GM19372 (cell line): ENCODE measurements around the gene CLASRP.

ENCODE experiments used
- ATAC-seq: cut with Tn5 transposase; IDR thresholded peaks from one replicate; pipeline ENCODE4 v1.9.1; 2021; ENCODE audit warnings: mild to moderate bottlenecking, low read depth, moderate library complexity; ENCODE audit not compliant: unreplicated experiment

The CLASRP gene

DNA sequence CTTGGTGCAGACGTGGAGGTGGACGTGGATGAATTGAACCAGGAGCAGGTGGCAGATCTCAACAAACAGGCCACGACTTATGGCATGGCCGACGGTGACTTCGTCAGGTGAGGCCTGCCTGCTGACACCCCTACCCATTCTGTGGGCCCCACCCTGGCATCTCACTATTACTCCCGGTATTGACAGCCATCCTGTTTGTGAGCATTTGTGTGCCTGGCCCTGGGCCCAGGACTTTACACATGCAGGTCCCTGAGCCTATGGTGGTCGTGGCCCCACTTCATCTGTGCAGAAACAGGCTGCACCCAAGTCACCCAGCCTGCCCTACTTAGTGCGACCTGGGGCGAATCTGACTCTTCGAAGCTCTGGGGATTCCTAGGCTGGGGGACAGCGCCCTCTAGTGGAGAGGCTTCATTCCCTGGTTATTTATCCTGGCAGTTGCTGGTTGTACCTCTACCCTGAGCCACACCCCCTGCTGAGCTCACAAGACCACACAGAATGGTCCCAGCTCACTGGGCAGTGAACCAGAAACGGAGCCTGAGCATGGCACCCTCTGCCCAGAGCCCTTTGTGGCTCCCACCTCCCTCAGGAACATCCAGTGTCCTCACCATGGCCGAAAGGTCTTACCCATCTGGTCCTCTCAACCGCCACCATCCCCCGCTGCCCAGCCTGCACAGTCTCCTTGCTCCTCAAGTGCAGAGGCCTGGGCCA lies 20.6 kb downstream of the CLASRP start:
- ATAC-seq: no peak

DNA sequence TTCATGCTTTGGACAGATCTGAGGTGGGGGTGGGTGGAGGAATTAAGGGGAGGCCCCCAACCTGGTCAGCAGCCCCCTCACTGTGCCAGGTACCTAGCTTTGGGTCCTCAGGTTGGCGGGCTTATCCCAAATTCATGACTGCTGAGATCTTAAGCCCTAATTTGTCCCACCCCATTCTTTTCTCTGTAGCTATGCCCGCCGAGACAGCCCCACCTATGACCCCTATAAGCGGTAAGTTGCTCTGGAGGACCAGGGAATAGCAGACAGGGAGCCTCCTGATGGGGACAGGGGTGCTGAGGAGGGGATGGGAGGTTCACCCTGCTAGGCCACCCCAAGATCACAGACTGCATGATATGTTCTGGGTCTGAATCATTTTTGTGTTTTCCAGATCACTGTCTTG lies 23.1 kb downstream of the CLASRP start:
- ATAC-seq: no peak

DNA sequence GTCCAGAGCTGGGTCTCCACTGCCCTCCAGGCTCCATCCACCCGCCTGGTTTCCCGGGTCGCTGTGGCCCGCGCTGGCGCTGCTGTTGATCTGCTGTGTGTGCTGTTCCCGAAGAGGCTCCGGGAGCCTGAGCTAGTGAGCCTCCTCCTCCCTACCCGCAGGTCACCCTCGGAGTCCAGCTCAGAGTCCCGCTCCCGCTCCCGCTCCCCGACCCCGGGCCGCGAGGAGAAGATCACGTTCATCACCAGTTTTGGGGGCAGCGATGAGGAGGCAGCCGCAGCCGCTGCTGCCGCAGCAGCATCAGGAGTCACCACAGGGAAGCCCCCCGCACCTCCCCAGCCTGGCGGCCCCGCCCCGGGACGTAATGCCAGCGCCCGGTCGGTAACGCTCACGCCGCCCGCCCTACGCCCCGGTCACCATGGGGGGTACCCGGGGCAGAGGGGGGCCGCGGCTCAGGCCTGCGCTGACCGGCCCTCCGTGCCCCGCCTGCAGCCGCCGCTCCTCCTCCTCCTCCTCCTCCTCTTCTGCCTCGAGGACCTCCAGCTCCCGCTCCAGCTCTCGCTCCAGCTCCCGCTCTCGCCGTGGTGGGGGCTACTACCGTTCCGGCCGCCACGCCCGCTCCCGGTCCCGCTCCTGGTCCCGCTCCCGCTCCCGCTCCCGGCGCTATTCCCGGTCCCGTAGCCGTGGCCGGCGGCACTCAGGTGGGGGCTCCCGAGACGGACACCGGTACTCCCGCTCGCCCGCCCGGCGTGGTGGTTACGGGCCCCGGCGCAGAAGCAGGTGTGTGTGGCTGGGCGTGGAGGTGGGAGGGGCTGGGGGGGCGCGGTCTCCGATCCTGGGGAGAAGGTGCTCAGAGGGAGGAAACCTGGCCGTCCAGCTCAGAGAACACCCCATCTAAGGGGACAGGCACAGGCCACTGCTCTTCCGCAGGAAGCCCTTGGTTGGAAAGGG lies 25.3 kb downstream of the CLASRP start:
- no peak for ATAC-seq

DNA sequence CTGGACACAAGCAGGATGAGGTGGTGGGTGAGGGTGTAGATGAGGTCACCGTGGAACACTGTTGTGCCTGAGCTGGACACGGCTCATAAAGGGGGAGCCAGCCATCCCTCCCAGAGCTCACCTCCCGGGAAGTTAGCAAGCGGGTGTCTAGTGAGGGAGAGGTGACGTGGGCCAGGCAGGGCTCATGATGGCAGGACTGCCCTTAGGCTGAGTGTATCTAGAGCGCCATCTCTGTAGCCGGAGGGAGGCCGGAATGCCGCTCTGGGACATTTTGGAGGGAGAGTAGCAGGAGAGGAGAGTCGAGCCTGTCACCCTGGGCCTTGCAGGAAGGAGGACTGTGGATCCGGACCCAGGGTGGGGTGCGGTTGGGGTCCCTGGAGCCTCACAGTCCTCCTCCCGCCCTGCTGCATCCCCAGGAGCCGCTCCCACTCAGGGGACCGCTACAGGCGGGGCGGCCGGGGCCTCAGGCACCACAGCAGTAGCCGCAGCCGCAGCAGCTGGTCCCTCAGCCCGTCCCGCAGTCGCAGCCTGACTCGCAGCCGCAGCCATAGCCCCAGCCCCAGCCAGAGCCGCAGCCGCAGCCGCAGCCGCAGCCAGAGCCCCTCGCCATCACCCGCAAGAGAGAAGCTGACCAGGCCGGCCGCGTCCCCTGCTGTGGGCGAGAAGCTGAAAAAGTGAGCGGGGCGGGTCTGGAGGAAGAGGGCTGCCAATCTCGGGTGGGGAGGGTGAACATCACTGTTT lies 28.2 kb downstream of the CLASRP start:
- no peak for ATAC-seq

DNA sequence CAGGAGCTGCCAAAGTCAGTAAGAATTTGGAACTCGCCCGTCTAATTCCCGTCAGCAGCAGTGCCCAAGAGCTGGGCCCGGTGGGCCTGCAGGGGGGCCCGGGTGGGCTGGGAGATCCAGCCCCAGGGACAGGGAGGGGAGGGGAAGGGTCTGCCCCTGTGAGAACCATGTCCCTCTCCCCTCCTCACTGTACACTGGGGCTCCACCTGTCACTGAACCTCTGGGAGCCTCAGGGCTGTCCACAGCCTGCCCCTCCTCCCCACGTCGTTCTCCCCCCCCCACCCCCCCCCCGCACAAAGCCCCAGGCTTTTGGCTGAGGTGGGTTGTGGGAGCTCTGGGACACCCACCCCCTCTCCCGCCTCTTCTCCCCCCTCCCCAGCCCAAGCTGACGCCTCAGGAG lies 29.2 kb downstream of the CLASRP start:
- no peak for ATAC-seq

DNA sequence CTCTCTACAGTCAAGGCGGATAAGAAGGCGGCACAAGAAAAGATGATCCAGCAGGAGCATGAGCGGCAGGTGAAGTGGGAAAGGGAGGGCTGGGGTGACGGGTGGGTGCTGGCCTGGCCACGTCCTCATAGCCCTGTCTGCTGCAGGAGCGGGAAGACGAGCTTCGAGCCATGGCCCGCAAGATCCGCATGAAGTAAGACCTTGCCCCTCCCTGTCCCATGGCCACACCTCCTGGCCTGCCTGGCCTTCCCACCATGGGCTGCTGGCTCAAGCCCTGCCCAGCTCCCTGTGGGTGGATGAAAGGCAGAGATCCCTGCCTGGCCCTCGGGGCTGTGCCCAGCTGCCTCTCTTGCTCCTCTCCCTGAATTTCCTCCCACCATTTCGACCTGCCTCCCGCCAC lies 30.2 kb downstream of the CLASRP start:
- no peak for ATAC-seq

DNA sequence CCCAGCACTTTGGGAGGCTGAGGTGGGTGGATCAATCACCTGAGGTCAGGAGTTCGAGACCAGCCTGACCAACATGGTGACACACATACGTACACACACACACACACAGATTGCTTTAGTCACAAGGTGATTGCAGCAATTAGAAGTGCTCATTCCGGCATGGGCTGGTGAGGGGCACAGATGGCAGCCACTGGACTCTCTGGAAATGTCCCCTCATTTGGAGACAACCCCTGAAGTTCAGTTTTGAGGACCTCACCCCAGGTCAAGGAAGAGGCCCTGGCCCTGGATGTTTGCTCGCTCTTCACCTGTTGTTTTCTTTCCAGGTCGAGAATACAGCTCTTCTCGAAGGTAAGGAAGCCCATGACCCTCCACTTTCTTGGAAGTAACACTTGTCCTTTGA lies 31.4 kb downstream of the CLASRP start:
- ATAC-seq: no peak

DNA sequence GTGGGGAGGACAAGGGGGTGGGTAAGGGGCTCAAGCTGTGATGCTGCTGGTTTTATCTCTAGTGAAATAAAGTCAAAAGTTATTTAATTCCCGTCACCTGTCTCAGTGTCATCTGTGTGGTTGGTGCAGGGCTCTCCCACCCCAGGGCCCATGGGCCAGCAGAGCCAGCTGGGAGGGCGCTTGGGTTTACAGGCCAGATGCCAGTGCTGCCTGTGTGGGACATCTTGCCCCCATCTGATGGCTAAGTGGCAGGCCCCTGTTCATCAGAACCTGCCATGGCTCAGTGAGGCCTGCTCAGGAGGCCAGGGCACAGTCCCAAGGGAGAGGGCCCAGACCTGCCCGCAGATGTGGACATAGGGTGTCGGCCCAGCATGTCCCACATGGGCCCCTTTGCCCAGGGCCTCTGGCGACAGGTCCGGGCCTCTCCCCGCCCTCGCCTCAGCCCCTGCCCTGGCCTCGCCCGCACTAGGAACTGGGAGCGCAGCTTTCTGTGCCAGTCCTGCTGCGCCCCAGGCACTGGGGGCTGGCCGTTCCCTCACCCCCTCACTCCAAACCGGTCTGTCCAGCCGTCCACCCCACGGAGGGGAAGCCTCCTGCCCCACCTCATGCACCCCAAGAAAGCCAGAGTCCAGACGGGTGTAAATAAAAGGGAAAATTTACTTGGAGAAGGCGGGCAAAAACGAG lies 32.2 kb downstream of the CLASRP start:
- ATAC-seq: no peak

DNA sequence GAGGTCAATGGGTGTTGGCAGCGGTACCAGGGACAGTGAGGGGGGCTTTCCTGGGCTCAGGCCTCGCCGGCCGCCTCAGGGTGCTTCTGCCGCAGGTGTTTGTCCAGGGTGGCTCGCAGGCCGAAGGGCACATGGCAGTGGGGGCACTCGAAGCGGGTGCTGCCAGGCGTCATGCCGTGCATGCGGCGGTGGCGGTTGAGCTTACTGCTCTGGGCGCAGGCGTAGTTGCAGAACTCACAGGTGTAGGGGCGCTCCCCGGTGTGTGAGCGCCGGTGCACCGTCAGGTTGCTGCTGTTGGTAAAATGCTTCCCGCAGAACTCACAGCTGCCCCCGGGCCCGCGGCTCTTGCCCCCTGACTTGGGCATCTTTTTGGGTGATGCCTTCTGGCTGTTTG lies 32.7 kb downstream of the CLASRP start:
- ATAC-seq: no peak

DNA sequence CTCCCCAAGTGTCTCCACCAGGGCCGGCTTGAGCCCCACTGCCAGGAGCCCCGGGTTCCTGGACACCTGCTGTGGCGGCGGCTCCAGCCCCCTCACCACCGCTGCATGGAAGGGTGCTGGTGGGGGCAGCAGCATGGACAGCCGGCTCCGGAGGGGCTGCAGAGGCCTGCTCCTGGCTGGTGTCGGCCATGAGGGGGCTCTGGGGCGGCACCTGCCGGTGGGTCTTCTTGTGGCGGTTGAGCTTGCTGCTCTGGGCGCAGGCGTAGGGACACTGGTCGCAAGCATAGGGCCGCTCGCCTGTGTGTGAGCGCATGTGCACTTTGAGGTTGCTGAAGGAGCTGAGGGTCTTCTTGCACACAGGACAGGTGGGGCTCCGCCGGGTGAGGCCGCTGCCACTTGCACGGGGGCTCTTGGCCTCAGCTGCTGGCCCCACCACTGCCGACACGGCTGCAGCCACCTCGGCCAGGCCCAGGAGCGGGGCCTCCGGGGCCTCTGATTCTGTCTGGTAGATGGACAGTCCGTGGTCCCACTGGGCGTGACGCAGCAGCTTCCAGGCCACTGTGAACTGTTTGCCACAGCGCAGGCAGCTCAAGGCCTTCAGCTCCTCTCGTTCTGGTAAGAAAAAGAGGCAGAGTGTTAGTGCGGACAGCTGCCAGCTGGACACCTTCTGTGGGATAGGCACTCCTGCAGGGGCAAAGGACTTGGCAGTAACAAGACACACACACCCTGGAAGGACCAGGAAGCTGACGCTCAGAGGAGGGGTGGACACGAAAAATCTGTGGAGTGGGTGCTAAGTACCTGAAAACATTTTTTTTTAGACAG lies 33.3 kb downstream of the CLASRP start:
- no peak for ATAC-seq

DNA sequence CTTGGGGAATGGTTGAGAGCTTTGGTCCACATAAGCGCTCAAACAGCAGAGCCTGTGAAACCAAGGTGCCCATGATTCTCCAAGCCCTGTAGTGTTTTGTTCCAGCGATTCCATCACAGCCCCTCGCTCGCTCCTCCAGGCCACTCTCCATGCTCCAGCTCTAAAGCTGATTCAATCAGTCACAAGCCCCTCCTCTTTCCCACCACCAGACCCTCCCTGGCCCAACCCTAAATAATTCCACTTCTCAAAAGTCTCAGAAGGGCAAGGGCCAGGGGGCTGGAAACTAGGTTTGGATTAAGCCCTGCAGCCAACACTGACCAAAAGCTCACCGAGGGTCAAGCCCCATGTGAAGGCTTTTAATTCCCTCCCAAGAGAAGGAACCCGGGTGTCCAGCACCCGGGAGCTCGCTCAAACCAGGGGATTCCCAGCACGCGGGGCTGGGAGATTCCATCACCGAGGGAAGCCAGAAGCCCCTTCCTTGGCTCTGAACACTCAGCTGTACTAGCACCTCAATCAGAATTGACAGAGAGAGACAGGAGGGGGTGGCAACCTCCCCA lies 36.0 kb downstream of the CLASRP start:
- ATAC-seq: no peak

DNA sequence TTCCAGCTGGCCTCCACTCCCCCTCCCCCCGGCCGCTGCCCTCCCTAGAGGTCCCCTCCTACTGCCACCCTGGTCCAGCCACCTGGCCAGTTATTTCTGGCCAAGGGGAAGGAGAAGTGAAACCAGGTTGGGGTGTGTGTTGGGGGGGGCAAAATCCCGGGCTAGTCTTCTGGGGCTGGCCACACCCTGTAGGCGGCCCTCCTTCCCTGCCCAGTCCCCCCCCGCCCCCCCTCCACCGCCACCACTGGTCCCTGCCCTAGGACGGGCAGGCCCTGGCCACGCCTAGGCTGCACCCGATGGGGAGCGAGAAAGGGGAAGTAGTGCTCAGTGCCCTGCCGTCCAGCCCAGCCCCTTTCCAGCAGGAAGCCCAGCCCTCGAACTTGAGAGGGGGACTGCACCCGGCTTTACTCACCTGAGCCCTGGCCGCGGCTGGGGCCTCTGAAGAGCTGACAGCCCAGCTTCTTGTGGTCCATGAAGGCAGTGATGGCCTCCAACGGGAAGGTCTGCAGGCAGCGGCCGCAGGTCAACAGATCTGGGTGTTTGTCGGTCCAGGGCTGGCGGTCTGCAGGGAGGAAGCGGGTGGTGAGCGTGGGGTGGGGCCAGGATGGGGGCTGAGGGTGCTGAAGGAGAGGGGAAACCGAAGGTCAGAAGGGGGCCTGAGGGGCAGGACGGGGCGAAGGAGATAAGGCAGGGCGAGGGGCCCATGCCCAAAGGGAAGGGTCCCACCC lies 36.6 kb downstream of the CLASRP start:
- peak; percentile 65 for ATAC-seq

DNA sequence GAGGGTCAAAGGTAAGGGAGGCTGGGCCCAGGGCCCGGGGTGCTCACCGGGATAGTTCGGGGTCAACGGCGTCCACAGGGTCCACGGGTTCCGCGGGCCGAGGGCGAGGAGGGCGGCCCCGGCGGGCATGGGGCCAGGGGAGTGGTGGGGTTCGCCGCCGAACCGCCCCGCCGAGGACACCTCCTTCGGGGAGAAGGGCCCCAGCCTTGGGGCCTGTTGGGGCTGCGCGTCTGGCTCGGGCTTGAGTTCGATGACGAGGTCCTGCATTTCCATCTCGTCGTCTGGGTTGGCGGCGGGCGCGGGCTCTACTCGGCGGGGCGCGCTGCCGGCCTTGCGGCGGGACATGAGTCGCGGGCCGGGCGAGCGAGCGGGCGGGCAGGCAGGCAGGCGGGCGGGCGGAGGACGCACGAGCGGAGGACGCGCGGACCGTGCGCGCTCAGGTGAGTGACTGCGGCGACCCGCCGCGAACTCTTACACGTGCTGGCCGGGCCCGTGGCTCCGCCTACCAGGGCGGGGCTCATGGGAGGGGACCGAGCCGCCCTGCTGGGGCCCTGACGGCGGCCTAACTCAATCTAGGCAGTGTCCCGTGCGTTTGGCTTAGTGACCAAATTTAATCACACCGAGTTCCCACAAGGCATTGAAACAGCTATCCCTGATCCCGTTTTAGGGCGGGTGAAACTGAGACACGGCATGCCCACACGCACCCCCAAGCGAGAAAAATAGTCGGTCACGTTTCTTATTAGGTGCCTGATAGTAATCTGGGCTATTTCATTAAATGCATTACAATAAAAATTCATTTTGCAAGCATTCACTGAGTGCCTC lies 37.4 kb downstream of the CLASRP start, which contains the start of gene ZNF296:
Gene ZNF296, minus strand, starts transcription at position 450 of the 822 bp plus-strand sequence. Its CDS starts 105 bp downstream, at position 345.
- ATAC-seq: no peak

DNA sequence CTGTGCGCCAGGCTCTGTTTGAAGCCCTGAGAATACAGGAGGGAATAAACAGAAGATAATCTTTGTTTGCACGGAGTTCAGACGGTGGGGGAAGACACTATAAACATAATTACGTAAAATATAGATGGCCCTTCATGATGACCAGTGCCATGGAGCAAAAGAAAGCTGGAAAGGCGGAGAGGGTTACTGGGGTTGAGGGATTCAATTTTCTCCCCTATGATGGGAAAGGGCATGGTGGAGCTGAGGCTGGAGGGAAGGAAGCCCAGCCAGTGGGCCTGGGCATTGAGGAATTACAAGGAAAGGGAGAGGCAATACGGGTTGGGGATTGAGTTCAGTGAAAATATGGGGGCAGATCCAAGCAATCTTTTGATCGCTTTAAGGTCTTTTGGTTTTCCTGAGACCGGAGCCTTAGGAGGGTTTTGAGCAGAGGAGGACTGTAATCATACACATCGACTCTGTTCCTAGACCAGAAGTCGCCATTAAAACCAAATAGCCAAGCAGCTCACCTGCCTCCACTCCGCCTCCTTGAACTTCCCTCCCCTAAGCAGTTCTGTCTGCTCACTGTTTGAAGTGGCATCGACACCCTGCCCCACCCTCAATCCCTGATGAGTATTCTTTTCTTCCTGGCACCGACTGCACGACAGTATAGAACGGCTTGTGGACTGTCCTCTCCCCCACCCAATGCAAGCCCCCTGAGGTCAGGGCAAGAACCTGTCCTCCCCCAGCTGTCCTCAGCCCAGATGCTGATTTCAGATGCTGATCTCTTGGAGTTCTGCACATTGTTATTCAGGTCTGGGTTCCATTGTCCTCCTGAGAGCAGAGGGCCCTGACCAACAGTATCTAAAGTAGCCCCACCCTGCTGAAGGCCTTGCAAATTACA lies 38.2 kb downstream of the CLASRP start:
- no peak for ATAC-seq

DNA sequence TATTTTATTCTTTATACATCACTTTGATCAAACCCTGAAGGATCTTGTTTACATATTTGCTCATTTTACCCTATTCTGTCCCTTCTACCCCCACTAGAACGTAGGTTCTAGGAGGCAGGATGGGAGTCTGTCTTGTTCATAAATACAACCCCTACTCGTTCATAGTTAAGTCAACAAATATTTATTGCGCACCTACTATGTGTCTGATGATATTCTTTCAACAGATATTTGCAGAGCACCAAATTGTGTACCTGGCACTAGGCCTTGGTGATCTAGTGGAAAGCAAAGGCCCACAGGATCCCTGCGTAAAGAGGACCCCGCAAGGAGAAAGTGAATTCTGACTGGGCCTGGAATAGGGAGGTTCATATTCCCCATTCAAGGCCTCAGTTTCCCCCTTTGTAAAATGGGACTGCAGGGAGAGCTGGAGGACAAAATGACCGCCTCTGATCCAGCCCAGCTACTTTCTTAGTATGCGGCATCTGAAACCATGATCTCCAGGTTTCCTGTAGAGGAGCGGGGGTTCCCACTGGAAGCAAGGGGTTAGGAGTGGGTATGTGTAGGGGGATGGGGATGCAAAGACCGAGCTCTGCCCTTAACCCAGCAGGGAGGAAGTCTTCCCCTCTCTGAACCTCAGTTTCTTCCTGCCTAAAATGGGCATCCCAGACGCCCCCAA lies 39.7 kb downstream of the CLASRP start:
- no peak for ATAC-seq
